ENCODE data around the gene ARFRP1. TPM values are rescaled to one million over a fixed set of nuclear protein-coding genes. Genes with fewer than 3 reads are reported as not detected.

The ARFRP1 gene
- total and polyA plus RNA-seq, 12 donors, result 18.8 to 75.9 (median 42.2) TPM

GRCh38 chr20:63708301-63709148 is 749 bp upstream of the ARFRP1 start:
- DNase-seq, result peak in 6 of 7 donors; percentile 20 to 60 (median 40)
- intact Hi-C loops (cut with DNase I), result loop anchor here in 1 of 2 donors (10.0 kb wide), 1 partner anchor 146 kb away; no protein-coding TSS in a partner anchor
- TF ChIP-seq CTCF (IDR thresholded peaks at IDR 0.05), result no peak
- no peak for TF ChIP-seq POLR2A (IDR thresholded peaks at IDR 0.05)
- H3K36me3 ChIP-seq (replicated peaks in 1 of 2), result peaks cover 0 to 61% of the 10 kb centered on the region in 2 donors
- H3K9me3 ChIP-seq (replicated peaks in 1 of 3), result no peaks in the 10 kb centered on the region
- no peaks in the 10 kb centered on the region for H3K27me3 ChIP-seq
- peaks cover 19 to 22% of the 10 kb centered on the region in 2 donors for H3K4me1 ChIP-seq (replicated peaks in 1 of 2)
- peak overlapping the region in 4 of 5 donors; percentile 80 to 93 (median 90) for H3K27ac ChIP-seq
- H3K4me3 ChIP-seq, result peak overlapping the region in 3 of 4 donors; percentile 79 to 95 (median 88)
- 22 to 49% (median 35%) methylated on average over 23 to 67 of the region's 67 CpGs for WGBS, 4 donors

GRCh38 chr20:63706852-63707557 is 771 bp downstream of the ARFRP1 start:
- Histone ChIP-seq H3K4me3 (peak overlapping the region; percentile 79 to 95 (median 88)), H3K27ac (peak overlapping the region; percentile 80 to 93 (median 90)), H3K9me3 (replicated peaks in 1 of 3) (no peaks in the 10 kb centered on the region), H3K4me1 (replicated peaks in 1 of 2) (peaks cover 19 to 22% of the 10 kb centered on the region in 2 donors), H3K36me3 (replicated peaks in 1 of 2) (peaks cover 0 to 57% of the 10 kb centered on the region in 2 donors), H3K27me3 (no peaks in the 10 kb centered on the region)
- 3 to 12% (median 4%) methylated on average over 11 to 56 of the region's 56 CpGs for WGBS, 4 donors
- peak; percentile 46 to 77 (median 63) for DNase-seq
- TF ChIP-seq POLR2A (IDR thresholded peaks at IDR 0.05), result no peak
- peak in 3 of 6 experiments; percentile 27 to 33 (median 30) for TF ChIP-seq CTCF (IDR thresholded peaks at IDR 0.05)
- intact Hi-C loops (cut with DNase I), result loop anchor here in 1 of 2 donors (10.0 kb wide), 1 partner anchor 148 kb away; no protein-coding TSS in a partner anchor

DNA sequence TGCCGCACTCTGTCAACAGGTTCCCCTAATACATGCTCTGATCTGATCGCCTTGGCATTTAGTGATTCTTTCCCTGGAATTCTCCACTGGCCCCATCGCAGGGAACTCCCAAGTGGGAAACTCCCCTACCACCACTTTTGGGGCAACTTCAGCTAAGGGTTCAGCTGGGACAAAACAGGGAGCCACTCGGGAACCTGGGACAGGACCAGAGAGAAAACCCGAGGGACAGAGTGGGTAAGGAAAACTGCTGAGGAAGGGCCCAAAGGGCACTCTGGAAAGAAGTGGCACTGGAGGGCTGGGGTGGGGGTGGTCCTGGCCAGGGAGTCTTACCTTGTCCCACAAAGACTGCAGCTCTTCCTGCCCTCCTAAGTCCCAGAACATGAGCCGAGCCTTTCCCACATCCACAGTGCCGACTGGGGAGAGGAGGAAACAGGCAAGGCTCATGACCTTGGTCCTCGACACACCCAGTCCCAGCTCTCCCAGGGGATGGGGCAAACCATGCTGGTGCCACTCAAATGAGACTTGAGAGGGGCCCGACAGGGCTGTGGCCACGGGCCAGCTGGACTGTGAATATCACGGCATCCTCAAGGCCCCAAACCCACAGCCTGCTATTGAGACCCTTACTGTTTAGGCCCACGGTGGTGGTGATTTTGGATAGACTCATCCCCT is 1.6 kb downstream of the ARFRP1 start:
- Histone ChIP-seq H3K27ac (peak overlapping the region in 3 of 5 donors; percentile 80 to 93 (median 90)), H3K27me3 (no peaks in the 10 kb centered on the region), H3K4me3 (no peak overlapping the region), H3K9me3 (replicated peaks in 1 of 3) (no peaks in the 10 kb centered on the region), H3K4me1 (replicated peaks in 1 of 2) (peaks cover 19 to 22% of the 10 kb centered on the region in 2 donors), H3K36me3 (replicated peaks in 1 of 2) (peaks cover 0 to 49% of the 10 kb centered on the region in 2 donors)
- peak in 4 of 7 donors; percentile 20 to 56 (median 24) for DNase-seq
- WGBS, 4 donors, result 60 to 73% (median 68%) methylated on average over 9 to 12 of the region's 12 CpGs
- intact Hi-C loops (cut with DNase I), result loop anchor here in 1 of 2 donors (10.0 kb wide), 1 partner anchor 149 kb away; no protein-coding TSS in a partner anchor
- TF ChIP-seq POLR2A (IDR thresholded peaks at IDR 0.05), result no peak
- no peak for TF ChIP-seq CTCF (IDR thresholded peaks at IDR 0.05)
